Heart right ventricle (tissue), 16 donors: ENCODE measurements around the gene CREBBP. TPM values are rescaled to one million over a fixed set of nuclear protein-coding genes. Genes with fewer than 3 reads are reported as not detected.

Experiments used
- ATAC-seq, 8 donors: fragments of 200-7000 bp; cut with Tn5 transposase; one replicate each; pipeline ENCODE4 v1.9.1; 2020; ENCODE audit warnings: mild to moderate bottlenecking in 8 of 8, moderate library complexity in 8 of 8, moderate number of reproducible peaks in 1 of 8
- DNase-seq, 2 donors: peaks; one replicate each; pipeline ENCODE4 v3.0.0-alpha.2; 2020
- H3K27ac ChIP-seq, 10 donors: fragments of 200-600 bp; sonication (generic) in 2 of 10; one replicate each; pipeline versions ENCODE4 v1.5.0 to v1.8.0; 2020 to 2022; ENCODE audit warnings: mild to moderate bottlenecking in 3 of 10
- H3K27me3 ChIP-seq, 7 donors: fragments of 200-600 bp; one replicate each; pipeline ENCODE4 v1.8.0; 2021 to 2022; ENCODE audit warnings: mild to moderate bottlenecking in 2 of 7
- H3K36me3 ChIP-seq, 9 donors: fragments of 200-600 bp; sonication (generic) in 1 of 9; one replicate each; pipeline versions ENCODE4 v1.5.0 to v1.8.0; 2020 to 2022; ENCODE audit warnings: mild to moderate bottlenecking in 2 of 9
- H3K4me1 ChIP-seq, 9 donors: fragments of 200-600 bp; sonication (generic) in 1 of 9; one replicate each; pipeline versions ENCODE4 v1.5.0 to v1.8.0; 2020 to 2022; ENCODE audit warnings: mild to moderate bottlenecking in 4 of 9
- H3K4me3 ChIP-seq, 10 donors: fragments of 200-600 bp; sonication (generic) in 2 of 10; one replicate each; pipeline versions ENCODE4 v1.5.0 to v1.8.0; 2020 to 2022; ENCODE audit warnings: mild to moderate bottlenecking in 7 of 10, moderate library complexity in 2 of 10
- H3K9me3 ChIP-seq, 11 donors: fragments of 200-600 bp in 10 of 11; sonication (generic) in 2 of 11; one replicate each; pipeline versions ENCODE4 v1.5.0 to v1.8.0; 2013 to 2022; ENCODE audit warnings: mild to moderate bottlenecking in 2 of 11, control low read depth in 1 of 11, moderate library complexity in 1 of 11
- CTCF ChIP-seq, 9 donors: fragments of 200-600 bp; sonication (generic) in 2 of 9; IDR thresholded peaks; one replicate each; pipeline versions ENCODE4 v1.5.0 to v1.8.0; 2021 to 2022; ENCODE audit warnings: antibody characterized with exemption in 9 of 9, mild to moderate bottlenecking in 5 of 9, moderate library complexity in 1 of 9
- WGBS, 2 donors: extraction: QIAGEN DNeasy Blood & Tissue Kit; methylation state at CpG; one replicate each; pipeline ENCODE4 v1.1.7; 2013; ENCODE audit warnings: inconsistent platforms in 1 of 2; 5-methylcytosine and 5-hydroxymethylcytosine counted together
- intact Hi-C, 10 donors: fragments of 100-400 bp; cut with DNase I; formaldehyde crosslinking; loops; one replicate each; pipeline versions ENCODE4 v1.11.1 to v1.14.2; 2022
- polyA plus RNA-seq, 2 donors: library from polyadenylated mRNA; stranded (reverse); fragments of 200-250 nt; gene quantifications; one replicate each; pipeline ENCODE4 v1.2.3, GENCODE V29; 2013
- total RNA-seq, 10 donors: library from RNA; stranded (reverse); fragmentation: NEBNext Ultra II Directional in 3 of 10; extraction: Animal tissue kit (Norgen Biotek cat#: 25700) in 3 of 10; gene quantifications; one replicate each; pipeline versions ENCODE4 v1.2.1 to v1.2.4, GENCODE V29; 2021 to 2023
- donor health status: Arrhythmogenic right ventricular cardiomyopathy.
- donor health status: ischemic (EF 13 %, LVEDD 7.1; RV severe dilation, severe dysfunction).
- donor health status: healthy with polysubstance abuse.
- donor health status: DM: no; HTN: yes; CAD: no.
- donor health status: DM: no; HTN: no; CAD: no.
- donor health status: ischemic (EF 25% LVEDD 6.9; RV normal size, moderate dysfunction).
- donor health status: ischemic (EF 25% LVEDD 5.7; RV mildly dilated, moderate dysfunction).
- donor health status: healthy.
- donor health status: DM: yes; HTN: yes; CAD: no.
- donor health status: Ischemic cardiomyopathy.
- donor health status: ischemic (EF 35%, LVEDD 5.7; RV mildly dilated, moderate dysfunction).
- donor health status: nonischemic (EF 11% LVEDD 7.7; RV severe dilation, severe dysfunction).
- donor health status: DM: yes; HTN: yes; CAD: no.
- donor health status: PGD.
- donor health status: ischemic (EF 29% LVEDD 5.4; RV normal size, mild dysfunction).
- donor health status: nonischemic (EF 23%, LVEDD 6.1; RV moderate dilation, normal function).

The CREBBP gene
- total and polyA plus RNA-seq, 12 donors: 6.3 to 51.5 (median 41.0) TPM

- Histone ChIP-seq H3K4me3 (no peak overlapping the region), H3K36me3 (no peaks in the 10 kb centered on the region), H3K27ac (no peak overlapping the region), H3K27me3 (no peaks in the 10 kb centered on the region), H3K9me3 (no peaks in the 10 kb centered on the region), H3K4me1 (peaks cover 21 to 99% (median 91%) of the 10 kb centered on the region in 9 donors)
- ATAC-seq (no peak), DNase-seq (no peak)
- 69 to 79% methylated on average over 3 of the region's 3 CpGs for WGBS, 2 donors
- no peak for TF ChIP-seq CTCF (IDR thresholded peaks at IDR 0.05)
- intact Hi-C loops: loop anchor here in 1 of 10 donors (10.0 kb wide), 1 partner anchor 50 kb away; no protein-coding TSS in a partner anchor
Measured at GRCh38 chr16:3865241-3865640, 15.3 kb downstream of the CREBBP start.

- DNase-seq (no peak), ATAC-seq (no peak)
- intact Hi-C loops: loop anchor here in 1 of 10 donors (10.0 kb wide), 1 partner anchor 50 kb away; no protein-coding TSS in a partner anchor
- Histone ChIP-seq H3K27ac (no peak overlapping the region), H3K4me1 (peaks cover 21 to 100% (median 91%) of the 10 kb centered on the region in 9 donors), H3K4me3 (no peak overlapping the region), H3K36me3 (no peaks in the 10 kb centered on the region), H3K9me3 (no peaks in the 10 kb centered on the region), H3K27me3 (no peaks in the 10 kb centered on the region)
- 84 to 85% methylated on average over 5 of the region's 5 CpGs for WGBS, 2 donors
- TF ChIP-seq CTCF (IDR thresholded peaks at IDR 0.05): no peak
Measured at GRCh38 chr16:3864562-3864961, 16.0 kb downstream of the CREBBP start.

- H3K4me3 ChIP-seq: no peak overlapping the region
- ATAC-seq: peak in 7 of 8 donors; percentile 54 to 82 (median 63)
- peaks cover 21 to 100% (median 91%) of the 10 kb centered on the region in 9 donors for H3K4me1 ChIP-seq
- 9 to 12% methylated on average over 5 of the region's 5 CpGs for WGBS, 2 donors
- no peaks in the 10 kb centered on the region for H3K36me3 ChIP-seq
- peak in 2 of 9 donors; percentile 17 to 19 for TF ChIP-seq CTCF (IDR thresholded peaks at IDR 0.05)
- H3K27ac ChIP-seq: peak overlapping the region in 3 of 10 donors; percentile 14 to 35 (median 19)
- no peaks in the 10 kb centered on the region for H3K9me3 ChIP-seq
- no peaks in the 10 kb centered on the region for H3K27me3 ChIP-seq
- DNase-seq: no peak
- intact Hi-C loops: loop anchor here in 1 of 10 donors (10.0 kb wide), 1 partner anchor 49 kb away; no protein-coding TSS in a partner anchor
Measured at GRCh38 chr16:3863587-3863986, 16.9 kb downstream of the CREBBP start.

- intact Hi-C loops: loop anchor here in 1 of 10 donors (10.0 kb wide), 1 partner anchor 47 kb away; no protein-coding TSS in a partner anchor
- no peak for TF ChIP-seq CTCF (IDR thresholded peaks at IDR 0.05)
- Histone ChIP-seq H3K27me3 (no peaks in the 10 kb centered on the region), H3K4me1 (peaks cover 25 to 100% (median 93%) of the 10 kb centered on the region in 9 donors), H3K4me3 (peak overlapping the region in 2 of 10 donors; percentile 3 to 16), H3K9me3 (no peaks in the 10 kb centered on the region), H3K27ac (peak overlapping the region in 5 of 10 donors; percentile 14 to 64 (median 42)), H3K36me3 (no peaks in the 10 kb centered on the region)
- ATAC-seq (peak; percentile 24 to 69 (median 66)), DNase-seq (no peak)
- WGBS, 2 donors: 29 to 34% methylated on average over 12 of the region's 12 CpGs
Measured at GRCh38 chr16:3861808-3862451, 18.6 kb downstream of the CREBBP start.
